H1 (cell line): ENCODE data around the gene STIM2. TPM values are rescaled to one million over a fixed set of nuclear protein-coding genes. Genes with fewer than 3 reads are reported as not detected.

Experiments
- CTCF ChIA-PET: fragments of 300-600 bp; sonication (Branson Sonifier 250); formaldehyde crosslinking; loops from one replicate; lab custom pipeline; 2021; ENCODE audit not compliant: partially characterized antibody; lab: Charles Lee
- POLR2A ChIA-PET: fragments of 300-600 bp; sonication (Branson Sonifier 250); formaldehyde crosslinking; loops from one replicate; lab custom pipeline; 2021; ENCODE audit warnings: inconsistent platforms; ENCODE audit not compliant: partially characterized antibody; lab: Charles Lee
- DNase-seq, 2 experiments: peaks; one replicate each; pipeline versions ENCODE4 v3.0.0 to v3.0.0-alpha.2; 2010 to 2022; ENCODE audit warnings: low spot score in 2 of 2, low read depth in 1 of 2, mixed read lengths in 1 of 2
- FAIRE-seq: peaks from 2 replicates; lab custom pipeline; 2011; peaks lifted over from hg19 to GRCh38; lab: Jason Lieb, UNC
- H2AFZ ChIP-seq: 2 replicates; pipeline ENCODE4 v1.8.1; 2012; ENCODE audit warnings: low read length, inconsistent platforms
- H2AK5ac ChIP-seq: 2 replicates; pipeline ENCODE4 v1.6.1; 2013; ENCODE audit warnings: low read depth, low read length
- H2BK120ac ChIP-seq: replicated peaks from 2 replicates; pipeline ENCODE3; 2013; ENCODE audit warnings: low read depth, low read length, inconsistent platforms
- H2BK12ac ChIP-seq: 2 replicates; pipeline ENCODE4 v1.6.1; 2013; ENCODE audit warnings: low read depth, low read length
- H2BK15ac ChIP-seq: 2 replicates; pipeline ENCODE4 v1.6.1; 2013; ENCODE audit warnings: low read length
- H2BK20ac ChIP-seq: 2 replicates; pipeline ENCODE4 v1.6.1; 2013; ENCODE audit warnings: low read length
- H2BK5ac ChIP-seq: 2 replicates; pipeline ENCODE4 v1.6.1; 2013; ENCODE audit warnings: low read depth, low read length
- H3K14ac ChIP-seq: 2 replicates; pipeline ENCODE4 v1.6.1; 2013; ENCODE audit warnings: inconsistent platforms; ENCODE audit not compliant: insufficient read length
- H3K18ac ChIP-seq: 2 replicates; pipeline ENCODE4 v1.6.1; 2013; ENCODE audit warnings: low read length; ENCODE audit errors: extremely low read depth
- H3K23ac ChIP-seq: 2 replicates; pipeline ENCODE4 v1.6.1; 2013; ENCODE audit warnings: inconsistent platforms; ENCODE audit not compliant: insufficient read length
- H3K23me2 ChIP-seq: 2 replicates; pipeline ENCODE4 v1.6.1; 2013; ENCODE audit warnings: low read depth, low read length
- H3K27ac ChIP-seq: 2 replicates; pipeline ENCODE4 v1.6.1; 2011; ENCODE audit warnings: low read depth, low read length, inconsistent platforms
- H3K27me3 ChIP-seq, 4 experiments: replicated peaks in 1 of 4; 1 replicate in 1 of 4; 2 replicates in 3 of 4; pipeline versions ENCODE4 v1.6.1 to v1.8.1; 2011 to 2013; ENCODE audit warnings: low read length in 3 of 4, mild to moderate bottlenecking in 3 of 4, inconsistent platforms in 2 of 4, mixed read lengths in 2 of 4, moderate library complexity in 1 of 4; ENCODE audit not compliant: control insufficient read depth in 3 of 4, insufficient read depth in 3 of 4; ENCODE audit errors: extremely low read depth in 1 of 4
- H3K36me3 ChIP-seq, 4 experiments: 2 replicates each; pipeline versions ENCODE4 v1.6.1 to v1.8.1; 2011 to 2013; ENCODE audit warnings: mild to moderate bottlenecking in 4 of 4, low read length in 3 of 4, moderate library complexity in 2 of 4, control low read depth in 1 of 4, inconsistent platforms in 1 of 4; ENCODE audit not compliant: insufficient read depth in 4 of 4, control insufficient read depth in 2 of 4
- H3K4ac ChIP-seq: replicated peaks from 2 replicates; pipeline ENCODE3; 2013; ENCODE audit warnings: low read length, low read depth, mixed read lengths, inconsistent platforms; ENCODE audit not compliant: insufficient read length
- H3K4me1 ChIP-seq, 4 experiments: replicated peaks in 1 of 4; 1 replicate in 1 of 4; 2 replicates in 3 of 4; pipeline versions ENCODE4 v1.6.1 to v1.8.1; 2011 to 2013; ENCODE audit warnings: low read length in 3 of 4, inconsistent platforms in 2 of 4, mixed read lengths in 1 of 4; ENCODE audit not compliant: insufficient read depth in 4 of 4, control insufficient read depth in 3 of 4
- H3K4me2 ChIP-seq, 2 experiments: 2 replicates each; pipeline versions ENCODE4 v1.6.1 to v1.8.1; 2011 to 2013; ENCODE audit warnings: low read depth in 2 of 2, low read length in 2 of 2, control low read depth in 1 of 2, inconsistent platforms in 1 of 2, mild to moderate bottlenecking in 1 of 2; ENCODE audit not compliant: insufficient read depth in 1 of 2
- H3K4me3 ChIP-seq, 4 experiments: fragments of 200-600, 300-600 bp in 1 of 4; sonication (generic), shearing (Covaris generic), sonication (Bioruptor Twin) in 1 of 4; 2 replicates each; pipeline versions ENCODE4 v1.5.1 to v1.8.1; 2011 to 2016; ENCODE audit warnings: low read length in 4 of 4, low read depth in 3 of 4, control low read depth in 2 of 4, inconsistent platforms in 2 of 4, mild to moderate bottlenecking in 2 of 4, mixed read lengths in 1 of 4, moderate library complexity in 1 of 4; ENCODE audit not compliant: insufficient read depth in 2 of 4; ENCODE audit errors: extremely low read depth in 1 of 4
- H3K56ac ChIP-seq: replicated peaks from 2 replicates; pipeline ENCODE3; 2013; ENCODE audit warnings: low read depth, mild to moderate bottlenecking, mixed read lengths, low read length, inconsistent platforms; ENCODE audit not compliant: insufficient read length
- H3K79me1 ChIP-seq: 2 replicates; pipeline ENCODE4 v1.6.1; 2013; ENCODE audit warnings: low read depth, low read length, control low read depth
- H3K79me2 ChIP-seq, 2 experiments: 2 replicates each; pipeline versions ENCODE4 v1.6.1 to v1.8.1; 2012 to 2013; ENCODE audit warnings: low read length in 2 of 2, mild to moderate bottlenecking in 2 of 2, inconsistent platforms in 1 of 2; ENCODE audit not compliant: insufficient read depth in 2 of 2, control insufficient read depth in 1 of 2
- H3K9ac ChIP-seq, 4 experiments: replicated peaks in 1 of 4; 1 replicate in 1 of 4; 2 replicates in 3 of 4; pipeline versions ENCODE4 v1.6.1 to v1.8.1; 2011 to 2013; ENCODE audit warnings: low read depth in 3 of 4, low read length in 3 of 4, control low read depth in 2 of 4, mild to moderate bottlenecking in 2 of 4, moderate library complexity in 2 of 4, inconsistent platforms in 1 of 4; ENCODE audit errors: extremely low read depth in 1 of 4
- H3K9me3 ChIP-seq, 2 experiments: 2 replicates each; pipeline versions ENCODE4 v1.6.1 to v1.8.1; 2012 to 2013; ENCODE audit warnings: mild to moderate bottlenecking in 2 of 2, moderate library complexity in 2 of 2, control low read depth in 1 of 2, inconsistent platforms in 1 of 2, low read depth in 1 of 2, low read length in 1 of 2, mixed read lengths in 1 of 2; ENCODE audit not compliant: insufficient read depth in 2 of 2
- H4K20me1 ChIP-seq, 2 experiments: replicated peaks in 1 of 2; 2 replicates each; pipeline versions ENCODE3 to v1.8.1; 2011 to 2013; ENCODE audit warnings: inconsistent platforms in 2 of 2, low read length in 2 of 2, mild to moderate bottlenecking in 1 of 2; ENCODE audit not compliant: insufficient read depth in 2 of 2, control insufficient read depth in 1 of 2
- H4K5ac ChIP-seq: 2 replicates; pipeline ENCODE4 v1.6.1; 2013; ENCODE audit warnings: low read length, low read depth, mixed read lengths, inconsistent platforms; ENCODE audit not compliant: insufficient read length
- H4K8ac ChIP-seq: 2 replicates; pipeline ENCODE4 v1.8.0; 2013; ENCODE audit warnings: mild to moderate bottlenecking, moderate library complexity, low read length, inconsistent platforms; ENCODE audit not compliant: insufficient read depth; ENCODE audit errors: extremely low read depth
- H4K91ac ChIP-seq: replicated peaks from 2 replicates; pipeline ENCODE3; 2013; ENCODE audit warnings: low read length, mixed read lengths, inconsistent platforms; ENCODE audit not compliant: insufficient read length
- ASH2L ChIP-seq: fragments of 200-600, 300-600 bp; sonication (generic); IDR thresholded peaks from one replicate; pipeline ENCODE4 v1.7.1; 2017; ENCODE audit warnings: low read length
- CHD1 ChIP-seq: IDR thresholded peaks from 2 replicates; pipeline ENCODE4 v1.6.1; 2012; ENCODE audit warnings: low read depth, low read length, improper control_type of control experiment
- CHD2 ChIP-seq: IDR thresholded peaks from 2 replicates; pipeline ENCODE4 v1.6.1; 2012; ENCODE audit warnings: low read length, improper control_type of control experiment
- KDM4A ChIP-seq: IDR thresholded peaks from one replicate; pipeline ENCODE4 v1.7.1; 2012; ENCODE audit warnings: low read depth, mild to moderate bottlenecking, moderate library complexity, low read length, inconsistent platforms; ENCODE audit not compliant: severe bottlenecking
- PHF8 ChIP-seq: fragments of 200-600 bp; sonication (generic); conservative IDR thresholded peaks from 2 replicates; pipeline ENCODE4 v1.7.1; 2012; ENCODE audit warnings: low read depth, mild to moderate bottlenecking, inconsistent platforms, low read length, moderate library complexity
- POLR2A ChIP-seq, 2 experiments: IDR thresholded peaks; 1 replicate in 1 of 2; 2 replicates in 1 of 2; pipeline ENCODE4 v1.6.1; 2011; ENCODE audit warnings: low read depth in 2 of 2, low read length in 2 of 2, mild to moderate bottlenecking in 2 of 2; ENCODE audit errors: control extremely low read depth in 1 of 2
- RBBP5 ChIP-seq: IDR thresholded peaks from 2 replicates; pipeline ENCODE4 v1.7.1; 2012; ENCODE audit warnings: low read depth, mild to moderate bottlenecking, inconsistent platforms, low read length, moderate library complexity, borderline replicate concordance
- SRF ChIP-seq: IDR thresholded peaks from 2 replicates; pipeline ENCODE4 v1.6.1; 2011; ENCODE audit warnings: mild to moderate bottlenecking, low read depth, low read length, moderate library complexity
- WGBS, 2 experiments: shearing (Covaris generic) in 1 of 2; methylation state at CpG; one replicate each; pipeline versions ENCODE4 v1.1.6 to v1.1.7; 2013 to 2015; ENCODE audit warnings: low lambda C conversion rate in 2 of 2, mixed read lengths in 2 of 2, inconsistent platforms in 1 of 2, low coverage in 1 of 2, missing lambda C conversion rate in 1 of 2; ENCODE audit not compliant: insufficient replicate concordance in 2 of 2, insufficient coverage in 1 of 2, insufficient read length in 1 of 2; ENCODE audit errors: extremely low coverage in 1 of 2, missing lambda C conversion rate in 1 of 2; 5-methylcytosine and 5-hydroxymethylcytosine counted together
- polyA plus RNA-seq, 7 experiments: library from polyadenylated mRNA; depleted of rRNA in 3 of 7; stranded (reverse) in 5 of 7; unstranded in 2 of 7; fragments of >200 nt in 5 of 7; fragments of 200-250 nt in 2 of 7; gene quantifications; 1 replicate in 5 of 7; 2 replicates in 1 of 7; 4 replicates in 1 of 7; pipeline versions ENCODE4 v1.2.1 to v1.2.3, GENCODE V29; 2011 to 2013; ENCODE audit warnings: missing spikeins in 2 of 7, mixed read lengths in 2 of 7
- total RNA-seq: library from RNA; stranded (reverse); fragmentation: NEBNext Ultra II Directional; extraction: Animal tissue kit (Norgen Biotek cat#: 25700); gene quantifications from 2 replicates; pipeline ENCODE4 v1.2.1, GENCODE V29; 2021

Gene STIM2
- total and polyA plus RNA-seq, 2 of the 8 experiments (the other 6 are each of a cell fraction or from before 2014, with no cell fraction given) = 22.9 to 23.0 TPM

GRCh38 chr4:26943391-26943790, 82.8 kb downstream of the STIM2 start:
- CTCF ChIA-PET = no interaction called here
- Histone ChIP-seq H3K9me3 (no peaks in the 10 kb centered on the region), H3K79me1 (no peaks in the 10 kb centered on the region), H2BK120ac (no peak overlapping the region), H2AFZ (no peak overlapping the region), H3K23ac (no peak overlapping the region), H3K27ac (no peak overlapping the region), H3K14ac (no peak overlapping the region), H2BK12ac (no peak overlapping the region), H3K4me1 (peaks cover 0 to 7% (median 1%) of the 10 kb centered on the region in 4 experiments; a peak in 4 of 7 replicates), H3K79me2 (peaks cover 0 to 6% of the 10 kb centered on the region in 2 experiments; a peak in 1 of 4 replicates), H2BK20ac (no peak overlapping the region), H2AK5ac (no peak overlapping the region), H2BK15ac (no peak overlapping the region), H3K27me3 (no peaks in the 10 kb centered on the region), H3K9ac (no peak overlapping the region), H3K4me2 (no peak overlapping the region), H3K4ac (no peak overlapping the region), H3K18ac (no peak overlapping the region), H4K91ac (no peak overlapping the region), H3K56ac (no peak overlapping the region), H3K4me3 (no peak overlapping the region), H4K20me1 (no peaks in the 10 kb centered on the region), H3K23me2 (no peaks in the 10 kb centered on the region), H4K5ac (no peak overlapping the region), H2BK5ac (no peak overlapping the region), H4K8ac (no peak overlapping the region), H3K36me3 (no peaks in the 10 kb centered on the region)
- POLR2A ChIA-PET = no interaction called here
- 93% methylated on average over 5 of the region's 5 CpGs; no CpG with 5 or more reads in 1 of the 2 experiments for WGBS, 2 experiments
- DNase-seq (no peak), FAIRE-seq (no peak)
- no peak for TF ChIP-seq SRF
- no peak for TF ChIP-seq POLR2A (IDR thresholded peaks at IDR 0.05; ENCODE audit: control extremely low read depth in 1 of 2, low read depth in 2 of 2, low read length in 2 of 2)
- no peak for TF ChIP-seq KDM4A
- no peak for TF ChIP-seq CHD2
- TF ChIP-seq PHF8 = no peak
- TF ChIP-seq ASH2L = no peak
- no peak for TF ChIP-seq RBBP5
- TF ChIP-seq CHD1 = no peak
